ENCODE results near the gene RAD51AP1. TPM values are rescaled to one million over a fixed set of nuclear protein-coding genes. Genes with fewer than 3 reads are reported as not detected.
A peak's percentile ranks its signal among the peaks of the same experiment; 100 is the strongest.

RAD51AP1 gene
- polyA plus RNA-seq (2012; ENCODE audit: insufficient read depth, insufficient read length, low read depth) = 5.7 TPM

- Histone ChIP-seq H3K9me3 (no peaks in the 10 kb centered on the region), H3K4me3 (ENCODE audit: low read depth, low read length) (peak within 1 kb of the TSS; percentile 96), H3K36me3 (peaks cover 15% of the 10 kb centered on the region), H3K4me1 (no peaks in the 10 kb centered on the region), H3K27me3 (no peaks in the 10 kb centered on the region)
- peak; percentile 95 for DNase-seq
- no peak for TF ChIP-seq CTCF (IDR thresholded peaks at IDR 0.05; ENCODE audit: low read depth, low read length)
Observed at GRCh38 chr12:4538207-4539160, at the start of gene RAD51AP1. TSS of gene RAD51AP1 (plus strand) at chr12:4538890. CDS start at chr12:4538940, 50 bp downstream.

- Histone ChIP-seq H3K4me1 (no peaks in the 10 kb centered on the region), H3K4me3 (ENCODE audit: low read depth, low read length) (no peak overlapping the region), H3K27me3 (no peaks in the 10 kb centered on the region), H3K36me3 (peaks cover 11% of the 10 kb centered on the region), H3K9me3 (no peaks in the 10 kb centered on the region)
- DNase-seq = no peak
- TF ChIP-seq CTCF (IDR thresholded peaks at IDR 0.05; ENCODE audit: low read depth, low read length) = no peak
Observed at GRCh38 chr12:4489556-4489955, 49.1 kb upstream of the RAD51AP1 start.

GRCh38 chr12:4490973-4491372, 47.7 kb upstream of the RAD51AP1 start:
- Histone ChIP-seq H3K27me3 (no peaks in the 10 kb centered on the region), H3K4me3 (ENCODE audit: low read depth, low read length) (no peak overlapping the region), H3K36me3 (peaks cover 14% of the 10 kb centered on the region), H3K4me1 (no peaks in the 10 kb centered on the region), H3K9me3 (no peaks in the 10 kb centered on the region)
- DNase-seq = no peak
- no peak for TF ChIP-seq CTCF (IDR thresholded peaks at IDR 0.05; ENCODE audit: low read depth, low read length)

GRCh38 chr12:4496145-4496838, 42.4 kb upstream of the RAD51AP1 start:
- no peaks in the 10 kb centered on the region for H3K27me3 ChIP-seq
- no peak for DNase-seq
- no peak overlapping the region for H3K4me3 ChIP-seq (ENCODE audit: low read depth, low read length)
- peaks cover 11% of the 10 kb centered on the region for H3K36me3 ChIP-seq
- TF ChIP-seq CTCF (IDR thresholded peaks at IDR 0.05; ENCODE audit: low read depth, low read length) = no peak
- no peaks in the 10 kb centered on the region for H3K9me3 ChIP-seq
- no peaks in the 10 kb centered on the region for H3K4me1 ChIP-seq

GRCh38 chr12:4499186-4499585, 39.5 kb upstream of the RAD51AP1 start:
- no peaks in the 10 kb centered on the region for H3K9me3 ChIP-seq
- H3K4me1 ChIP-seq = no peaks in the 10 kb centered on the region
- peaks cover 14% of the 10 kb centered on the region for H3K36me3 ChIP-seq
- DNase-seq = no peak
- H3K4me3 ChIP-seq (ENCODE audit: low read depth, low read length) = no peak overlapping the region
- H3K27me3 ChIP-seq = no peaks in the 10 kb centered on the region
- no peak for TF ChIP-seq CTCF (IDR thresholded peaks at IDR 0.05; ENCODE audit: low read depth, low read length)
